ENCODE measurements around the gene KLHL33.
"Not testable (repeated sequence)": the region's sequence is repeated elsewhere in the genome, so short reads cannot be mapped to it uniquely, and the experiment has no call there.

The KLHL33 gene

DNA sequence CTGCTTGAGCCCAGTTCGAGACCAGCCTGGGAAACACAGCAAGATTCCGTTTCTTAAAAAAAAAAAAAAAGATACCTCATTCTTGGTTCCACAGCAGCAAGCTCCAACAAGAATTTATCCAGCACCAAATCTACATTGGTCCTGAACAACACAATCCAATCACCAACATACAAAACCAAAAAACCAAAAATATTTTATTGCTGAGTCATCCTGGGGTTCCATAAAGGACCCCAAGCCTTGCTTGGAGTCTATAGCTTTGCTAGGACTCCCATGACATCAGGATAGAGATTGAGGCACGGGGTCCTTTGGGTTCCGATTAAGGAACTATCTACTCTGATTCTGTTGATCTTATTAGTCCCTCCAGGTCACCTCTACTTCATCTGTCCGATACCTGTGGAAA, 10.9 kb upstream of the KLHL33 start:
- DNase-seq (ENCODE audit: low spot score): no peak

- DNase-seq (ENCODE audit: low spot score): not testable (repeated sequence)
These were observed 7.7 kb upstream of the KLHL33 start for GRCh38 chr14:20443650-20444049.

GRCh38 chr14:20441461-20441860, 5.5 kb upstream of the KLHL33 start:
- no peak for DNase-seq (ENCODE audit: low spot score)

- no peak for DNase-seq (ENCODE audit: low spot score)
These were observed 4.9 kb upstream of the KLHL33 start for GRCh38 chr14:20440882-20441281.

GRCh38 chr14:20440465-20440864, 4.5 kb upstream of the KLHL33 start:
- no peak for DNase-seq (ENCODE audit: low spot score)

- no peak for DNase-seq (ENCODE audit: low spot score)
These were observed 2.7 kb upstream of the KLHL33 start for GRCh38 chr14:20438664-20439063.

DNA sequence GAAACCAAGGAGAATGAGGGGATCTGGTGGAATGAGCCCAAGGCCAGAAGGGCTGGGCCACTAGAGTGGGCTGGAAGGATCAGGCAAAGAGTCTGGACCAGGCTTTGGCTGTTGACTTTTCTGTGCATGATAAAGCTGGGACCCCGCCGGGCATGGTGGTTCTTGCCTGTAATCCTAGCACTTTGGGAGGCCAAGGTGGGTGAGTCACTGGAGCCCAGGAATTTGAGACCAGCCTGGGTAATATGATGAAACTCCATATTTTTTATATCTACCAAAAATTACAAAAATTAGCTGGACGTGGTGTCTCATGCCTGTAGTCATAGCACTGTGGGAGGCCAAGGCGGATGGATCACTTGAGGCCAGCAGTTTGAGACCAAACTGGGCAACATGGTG, 393 bp upstream of the KLHL33 start:
- DNase-seq (ENCODE audit: low spot score): no peak

DNA sequence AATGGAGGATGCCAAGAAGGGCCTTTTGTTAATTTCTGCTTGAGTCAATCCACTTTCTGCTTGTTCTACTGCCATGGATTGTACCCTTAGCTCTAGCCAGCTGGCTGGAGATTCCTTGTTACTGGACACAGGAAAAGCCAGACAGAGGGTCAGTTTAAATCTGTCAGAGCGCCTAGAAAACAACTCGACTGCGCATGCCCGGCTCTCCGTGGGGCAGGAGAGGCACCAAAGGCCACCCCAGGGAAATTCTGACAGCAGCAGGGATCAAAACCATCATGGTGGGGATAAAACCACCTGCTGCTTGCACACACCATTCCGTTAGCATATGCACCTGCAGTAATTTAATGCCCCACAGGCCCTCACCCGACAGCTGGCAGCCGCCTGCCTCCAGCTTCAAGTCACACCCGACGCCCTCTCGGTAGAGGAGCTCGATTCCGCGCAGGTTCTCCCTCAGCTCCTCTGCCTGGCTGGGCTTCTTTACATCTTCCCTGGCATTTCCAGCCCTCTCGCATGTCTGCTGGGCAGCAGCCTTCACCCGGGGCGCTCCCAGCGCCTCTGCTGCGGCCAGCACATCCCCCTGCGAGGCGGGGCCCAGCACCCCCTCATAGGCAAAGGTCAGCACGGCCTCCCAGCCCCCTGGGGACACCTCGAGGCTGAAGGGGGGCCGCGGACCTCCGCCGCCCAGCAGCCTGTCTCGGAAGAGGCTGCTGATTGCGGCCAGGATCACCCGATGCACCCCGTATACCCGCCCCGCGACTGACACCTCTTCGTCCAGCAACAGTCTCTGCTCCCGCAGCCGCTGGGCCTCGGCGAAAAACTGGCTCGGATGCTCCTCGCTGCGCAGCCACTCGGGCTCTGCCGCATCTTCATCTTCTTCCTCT, 1.0 kb downstream of the KLHL33 start:
- peak; percentile 75 for DNase-seq (ENCODE audit: low spot score)

DNA sequence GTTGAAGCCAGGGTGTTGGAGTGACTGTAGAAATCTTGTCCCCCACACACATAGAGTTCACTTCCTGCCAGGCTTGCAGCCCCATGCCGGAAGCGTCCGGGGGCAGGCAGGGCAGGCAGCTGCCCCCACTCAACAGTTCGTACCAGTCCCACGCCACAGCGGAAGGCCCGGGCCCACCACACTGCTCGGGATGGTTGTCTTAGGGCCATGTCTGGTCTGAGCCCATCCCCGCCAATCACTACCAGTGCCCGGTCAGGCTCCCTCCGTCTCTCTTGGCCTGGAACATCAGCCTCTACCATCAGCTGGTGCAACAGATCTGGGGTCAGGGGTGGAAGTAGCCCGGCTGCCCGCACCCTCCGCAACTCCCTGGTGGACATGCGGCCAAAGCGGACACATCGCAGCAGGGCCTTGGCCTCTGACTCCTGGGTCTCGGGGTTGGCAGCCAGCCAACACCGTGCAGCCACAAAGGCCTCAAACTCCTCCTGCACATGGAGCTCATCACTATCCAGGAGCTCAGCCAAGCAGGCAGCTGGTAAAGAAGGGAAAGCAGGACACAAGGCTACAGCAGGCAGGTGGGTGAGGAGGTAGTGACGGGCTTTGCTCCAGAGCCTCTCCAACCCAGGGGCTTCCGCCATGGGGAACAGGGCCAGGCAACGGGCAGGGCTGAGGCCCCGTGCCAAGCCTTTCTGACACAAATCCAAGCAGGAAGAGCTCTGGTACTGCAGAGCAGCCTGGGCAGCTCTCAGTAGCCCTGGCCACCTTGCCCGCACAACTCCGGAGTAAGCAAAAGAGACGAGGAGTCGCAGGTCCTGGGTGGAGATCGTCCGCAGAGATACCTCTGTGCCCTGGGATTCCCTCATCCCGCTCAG, 5.9 kb downstream of the KLHL33 start:
- no peak for DNase-seq (ENCODE audit: low spot score)

DNA sequence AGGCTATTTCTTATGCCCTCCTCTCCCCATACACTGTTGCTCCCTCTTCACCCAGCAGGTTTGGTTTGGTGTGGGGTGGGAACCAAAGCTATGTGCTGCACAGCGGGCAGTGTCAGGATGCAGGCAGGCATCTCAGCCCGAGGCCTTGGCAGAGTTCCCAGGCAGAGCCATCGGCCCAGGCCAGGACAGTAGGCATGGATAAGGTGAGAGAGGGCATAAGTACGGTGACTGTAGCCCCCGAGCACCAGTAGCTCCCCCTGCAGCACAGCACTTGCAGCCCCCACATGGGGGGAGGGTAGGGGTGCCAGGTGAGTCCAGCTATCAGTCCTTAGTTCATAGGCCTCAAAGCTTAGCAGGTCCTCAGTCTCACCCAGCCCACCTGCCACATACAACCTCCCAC, 7.2 kb downstream of the KLHL33 start:
- no peak for DNase-seq (ENCODE audit: low spot score)

GRCh38 chr14:20428010-20428365, 8.0 kb downstream of the KLHL33 start:
- no peak for DNase-seq (ENCODE audit: low spot score)

GRCh38 chr14:20427231-20428009, 8.5 kb downstream of the KLHL33 start:
- peak; percentile 70 for DNase-seq (ENCODE audit: low spot score)

DNA sequence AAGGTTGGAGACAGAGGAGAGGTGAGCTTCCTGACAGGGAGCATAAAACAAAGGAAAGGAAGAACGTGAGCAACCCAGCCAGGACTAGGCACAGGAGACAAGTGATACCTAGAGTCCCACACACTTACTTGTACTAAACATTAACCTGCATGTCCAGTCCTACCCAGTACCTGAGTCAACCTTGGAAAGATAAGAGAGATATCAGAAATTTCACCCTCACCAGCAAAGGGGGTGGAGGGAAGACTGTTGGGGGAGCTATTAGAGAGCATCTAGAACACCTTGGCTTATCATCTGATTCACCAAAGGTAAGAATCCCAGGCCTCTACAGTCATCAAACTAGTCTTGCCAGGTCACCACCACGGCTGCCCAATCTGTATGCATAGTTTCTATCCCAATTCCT, 11.1 kb downstream of the KLHL33 start:
- no peak for DNase-seq (ENCODE audit: low spot score)

- DNase-seq (ENCODE audit: low spot score): no peak
These were observed 13.1 kb downstream of the KLHL33 start for GRCh38 chr14:20422886-20423285.

- no peak for DNase-seq (ENCODE audit: low spot score)
These were observed 14.7 kb downstream of the KLHL33 start for GRCh38 chr14:20421267-20421666.

DNA sequence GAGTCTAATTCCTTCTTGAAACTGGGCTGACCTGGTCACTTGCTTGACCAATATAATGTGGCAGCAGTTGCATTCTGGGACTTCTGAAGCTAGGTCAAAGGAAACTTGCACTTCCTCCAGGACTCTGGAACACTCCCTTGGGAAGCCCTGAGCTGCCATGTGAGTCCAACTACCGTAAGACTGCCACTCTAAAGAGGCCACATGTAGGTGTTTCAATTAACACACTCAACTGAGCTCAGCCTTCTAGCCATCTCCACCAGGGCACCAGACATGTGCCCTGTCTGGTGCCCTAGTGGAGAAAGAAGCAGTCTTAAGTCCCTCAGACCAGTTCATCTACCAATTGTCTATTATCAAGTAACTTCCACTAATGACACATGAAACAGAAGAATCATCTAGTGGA, 16.5 kb downstream of the KLHL33 start:
- no peak for DNase-seq (ENCODE audit: low spot score)

GRCh38 chr14:20418501-20418909, 17.5 kb downstream of the KLHL33 start:
- DNase-seq (ENCODE audit: low spot score): no peak

DNA sequence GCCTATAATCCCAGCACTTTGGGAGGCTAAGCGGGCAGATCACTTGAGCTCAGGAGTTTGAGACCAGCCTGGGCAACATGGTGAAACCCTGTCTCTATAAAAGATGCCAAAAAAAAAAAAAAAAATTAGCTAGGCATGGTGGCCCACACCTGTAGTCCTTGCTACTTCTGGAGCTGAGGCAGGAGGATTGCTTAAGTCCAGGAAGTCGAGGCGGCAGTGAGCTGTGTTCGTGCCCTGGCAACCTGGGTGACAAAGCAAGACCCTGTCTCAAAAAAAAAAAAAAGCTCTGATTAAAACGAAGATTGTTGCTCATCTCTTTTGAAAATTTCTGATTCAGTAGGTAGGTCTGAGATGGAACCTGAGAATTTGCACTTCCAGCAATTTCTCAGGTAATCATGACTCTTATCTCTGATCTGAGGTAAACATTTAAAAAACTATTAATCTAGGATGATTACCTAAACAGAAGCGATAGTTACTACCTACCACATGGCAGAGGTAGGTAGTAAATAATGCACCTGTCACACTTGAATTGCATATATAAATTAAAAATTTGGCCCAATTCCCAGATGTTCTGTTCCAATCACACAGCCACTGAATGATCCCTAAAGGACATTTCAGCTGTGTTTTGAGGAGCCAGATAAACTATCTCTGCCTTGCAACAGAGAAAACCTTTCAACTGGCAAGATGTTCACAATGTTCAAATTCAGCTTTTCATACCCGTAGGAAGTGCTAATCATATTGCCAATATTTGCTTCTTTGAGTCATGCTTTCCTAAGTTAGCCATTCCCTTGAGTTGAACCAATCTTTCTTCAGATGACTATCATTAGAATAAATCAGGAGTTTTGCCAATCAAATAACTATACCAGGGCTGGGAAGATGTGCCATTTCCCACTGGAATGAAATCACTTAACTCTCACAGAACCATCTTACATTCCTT, 18.4 kb downstream of the KLHL33 start:
- DNase-seq (ENCODE audit: low spot score): no peak

DNA sequence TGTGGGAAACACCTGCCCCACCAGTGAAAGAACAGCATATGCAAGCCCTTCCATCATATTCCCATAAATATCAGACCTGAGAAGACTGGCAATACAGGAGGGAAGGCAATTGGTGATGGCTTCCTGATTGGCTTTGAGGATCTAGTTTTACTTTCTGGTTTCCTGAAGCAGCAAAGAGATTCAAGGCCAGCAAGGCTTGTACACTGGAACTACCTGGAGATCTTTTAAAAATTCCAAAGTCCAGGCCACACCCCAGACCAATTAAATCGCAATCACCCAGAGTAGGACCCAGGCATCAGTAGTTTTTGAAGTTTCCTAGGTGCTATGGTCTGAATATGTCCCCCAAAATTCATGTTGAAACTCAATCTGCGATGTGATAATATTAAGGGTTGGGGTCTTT, 19.7 kb downstream of the KLHL33 start:
- no peak for DNase-seq (ENCODE audit: low spot score)

DNA sequence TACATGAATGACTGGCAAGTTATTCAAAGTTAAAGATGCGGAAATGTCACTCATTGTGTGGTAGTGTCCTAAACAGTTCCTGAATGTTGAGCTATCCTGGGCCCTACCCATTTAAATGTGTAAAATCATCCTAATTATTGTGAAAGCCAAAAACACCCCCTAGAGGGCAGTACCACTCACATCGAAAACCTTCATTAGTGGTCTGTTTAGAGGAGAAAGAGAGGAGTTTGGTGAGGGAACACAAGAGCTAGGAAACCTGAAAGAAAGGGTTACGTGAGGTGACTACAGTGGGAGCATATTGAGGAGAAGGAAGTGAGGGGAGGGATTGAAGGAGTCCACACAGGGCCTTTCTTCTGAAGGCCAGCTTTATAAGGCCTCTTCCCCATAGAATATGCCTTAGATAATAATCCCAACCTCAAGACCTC, 20.2 kb downstream of the KLHL33 start:
- DNase-seq (ENCODE audit: low spot score): peak; percentile 77

GRCh38 chr14:20413744-20414082, 22.3 kb downstream of the KLHL33 start:
- peak; percentile 52 for DNase-seq (ENCODE audit: low spot score)

All from pons (tissue), 1 donor.